ENCODE data around the gene LUZP1.

LUZP1 gene

DNA sequence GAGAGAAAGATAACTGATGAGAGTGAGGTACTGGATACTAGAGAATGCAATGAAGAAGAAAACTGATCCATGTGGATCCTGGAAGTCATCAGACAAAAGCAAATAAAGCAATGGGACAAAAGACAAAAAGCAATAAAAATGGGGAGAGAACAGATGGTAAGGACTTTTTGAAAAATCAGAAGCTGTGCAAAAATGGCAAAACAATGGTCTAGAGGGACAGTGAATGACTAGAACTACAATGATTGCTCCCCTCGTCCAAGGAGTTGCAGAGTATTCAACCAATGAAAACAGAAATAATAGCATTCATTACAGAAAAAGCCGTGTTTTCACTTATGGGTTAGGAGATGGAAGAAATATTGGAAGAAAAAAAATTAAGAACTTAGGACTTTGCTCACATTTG is 18.5 kb downstream of the LUZP1 start:
- no peak for DNase-seq

DNA sequence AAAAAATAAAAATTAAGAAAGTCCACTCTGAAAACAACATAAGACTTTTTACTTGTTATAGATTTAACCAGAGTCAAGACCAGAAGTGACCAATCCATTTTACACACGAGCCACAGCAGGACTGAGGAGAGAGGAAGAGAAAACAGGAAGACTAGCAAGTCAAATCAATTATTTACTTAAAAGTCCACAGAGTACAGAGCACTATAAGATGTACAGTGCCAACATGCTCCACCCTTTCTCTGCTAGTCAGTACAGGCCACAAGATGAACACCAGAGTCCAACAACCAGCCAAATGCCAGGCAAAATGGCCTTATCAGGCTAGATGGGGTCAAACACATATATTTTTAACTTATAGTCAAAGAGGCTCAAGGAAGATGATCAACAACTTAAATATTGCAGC is 19.5 kb downstream of the LUZP1 start:
- no peak for DNase-seq

DNA sequence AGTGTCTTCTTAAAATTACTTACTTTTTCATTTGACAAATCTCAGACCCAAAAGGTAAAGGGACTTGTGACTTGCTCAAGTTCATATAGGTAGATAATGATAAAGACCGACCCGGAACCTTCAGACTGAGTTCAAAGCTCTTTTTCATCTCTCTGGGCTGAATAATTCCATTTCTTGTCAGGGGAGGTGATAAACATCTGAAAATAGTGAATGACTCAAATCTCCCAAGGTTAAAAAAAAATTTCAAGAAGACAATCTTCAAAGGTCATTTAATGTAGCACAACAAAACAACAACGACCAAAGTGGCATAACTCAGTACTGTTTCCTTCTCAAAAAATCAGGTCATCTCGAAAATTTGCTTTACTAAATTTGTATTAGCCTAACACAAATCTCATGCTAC is 20.6 kb downstream of the LUZP1 start:
- no peak for DNase-seq

DNA sequence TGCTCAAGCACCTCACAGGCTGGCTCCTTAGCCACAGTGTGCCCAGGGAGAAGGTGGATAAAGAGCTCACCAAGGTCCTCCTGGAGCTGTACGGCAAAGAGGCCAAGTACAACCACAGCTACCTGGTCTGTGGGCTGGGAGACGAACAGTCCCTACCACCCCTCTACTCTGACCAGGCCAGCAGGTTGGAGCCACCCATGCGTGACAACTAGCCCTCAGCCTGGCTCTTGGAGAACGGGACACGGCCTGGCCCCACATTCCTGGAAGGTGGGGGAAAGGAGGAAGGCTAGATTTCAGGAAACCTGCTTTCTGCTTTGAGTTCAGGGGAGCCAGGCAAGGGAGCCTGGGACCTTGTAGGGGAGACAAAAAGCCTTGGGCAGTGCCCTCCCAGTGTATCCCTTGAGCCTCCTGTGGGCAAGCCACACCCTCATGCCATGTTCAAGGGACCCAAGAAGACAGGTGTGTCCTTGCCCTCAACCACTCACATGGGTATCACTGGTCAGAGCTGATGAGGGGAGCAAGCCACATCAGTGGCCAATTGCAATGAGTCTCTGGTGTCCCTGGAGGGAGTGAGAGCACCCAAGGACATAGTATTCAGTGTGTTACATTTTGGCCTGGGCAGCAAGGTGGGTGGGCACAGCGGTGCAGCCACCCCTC is 27.6 kb downstream of the LUZP1 start:
- DNase-seq: no peak

DNA sequence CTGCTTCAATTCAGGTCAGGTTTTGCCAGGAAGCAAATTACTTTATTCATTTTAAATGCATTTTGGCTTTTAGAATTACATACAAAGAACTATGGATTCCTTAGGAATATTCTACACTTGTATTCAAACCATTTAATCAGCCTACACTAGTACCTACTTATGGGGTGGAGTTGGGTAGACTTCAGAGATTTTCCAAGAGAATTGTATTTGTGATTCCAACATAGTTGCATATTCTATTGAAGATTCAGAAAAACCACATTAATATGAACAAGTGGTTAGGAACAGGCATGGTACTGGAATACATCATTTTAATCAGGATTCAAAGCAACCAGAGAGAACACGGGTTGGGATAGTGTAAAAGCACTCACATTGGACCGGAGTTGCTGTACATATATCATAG is 33.4 kb downstream of the LUZP1 start:
- no peak for DNase-seq

DNA sequence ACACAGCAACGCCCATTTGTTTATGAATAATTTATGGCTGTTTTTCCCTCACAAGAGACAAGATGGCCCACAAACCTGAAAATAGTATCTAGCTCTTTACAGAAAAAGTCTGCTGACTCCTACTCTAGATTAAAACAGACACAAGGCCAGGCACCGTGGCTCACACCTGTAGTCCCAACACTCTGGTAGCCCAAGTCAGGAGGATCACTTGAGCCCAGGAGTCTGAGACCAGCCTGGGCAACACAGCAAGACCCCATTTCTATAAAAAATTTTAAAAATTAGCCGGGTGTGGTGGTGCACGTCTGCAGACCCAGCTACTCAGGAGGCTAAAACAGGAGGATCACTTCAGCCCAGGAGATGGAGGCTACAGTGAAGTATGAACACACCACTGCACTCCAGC is 34.6 kb downstream of the LUZP1 start:
- no peak for DNase-seq

DNA sequence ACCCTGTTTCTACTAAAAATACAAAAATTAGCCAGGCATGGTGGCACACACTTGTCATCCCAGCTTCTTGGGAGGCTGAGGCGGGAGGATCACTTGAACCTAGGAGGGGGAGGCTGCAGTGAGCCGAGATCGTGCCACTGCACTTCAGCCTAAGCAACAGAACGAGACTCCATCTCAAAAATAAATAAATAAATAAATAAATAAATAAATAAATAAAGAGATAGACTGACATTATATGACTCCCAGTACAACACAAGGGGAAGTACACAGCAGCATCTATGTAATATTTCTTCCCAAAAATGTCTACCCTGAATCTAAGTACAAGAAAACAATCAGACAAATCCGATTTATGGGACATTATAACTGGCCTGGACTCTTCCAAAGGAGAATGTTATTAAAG is 35.1 kb downstream of the LUZP1 start:
- no peak for DNase-seq

DNA sequence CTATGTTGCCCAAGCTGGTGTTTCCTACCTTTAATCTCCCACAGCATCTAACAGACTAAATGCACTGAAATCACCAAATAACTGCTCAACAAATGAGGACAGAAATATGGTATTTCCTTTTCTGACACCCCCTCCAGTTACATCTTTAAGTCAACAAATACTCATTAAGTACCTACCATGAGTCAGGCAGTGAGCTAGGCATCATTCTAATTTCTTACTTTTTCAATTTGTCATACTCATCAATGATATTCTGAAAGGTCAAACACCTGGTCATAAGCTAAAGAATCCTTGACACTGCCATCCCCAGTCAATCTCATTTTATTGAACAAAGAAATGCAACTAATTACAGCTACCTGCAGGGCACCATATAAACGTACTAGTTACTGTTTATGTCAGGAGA is 36.6 kb downstream of the LUZP1 start:
- no peak for DNase-seq

DNA sequence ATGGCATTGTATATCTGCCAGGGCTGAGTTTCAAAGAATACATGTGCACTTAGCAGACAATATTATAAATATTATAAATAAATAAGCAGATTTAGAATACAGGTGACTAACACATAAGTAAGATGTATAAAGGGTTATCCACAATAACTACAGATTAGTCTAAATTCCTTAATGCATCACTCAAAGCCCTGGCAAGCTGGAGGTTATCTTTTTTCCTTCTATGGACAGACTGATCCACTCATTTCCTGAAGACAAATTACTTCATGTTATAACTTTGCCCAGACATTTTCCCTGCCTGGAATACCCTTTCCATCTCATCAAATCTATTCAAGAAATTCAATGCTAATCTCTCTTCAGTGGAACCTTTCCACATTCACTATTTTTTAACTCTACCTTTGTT is 38.8 kb downstream of the LUZP1 start:
- DNase-seq: no peak

DNA sequence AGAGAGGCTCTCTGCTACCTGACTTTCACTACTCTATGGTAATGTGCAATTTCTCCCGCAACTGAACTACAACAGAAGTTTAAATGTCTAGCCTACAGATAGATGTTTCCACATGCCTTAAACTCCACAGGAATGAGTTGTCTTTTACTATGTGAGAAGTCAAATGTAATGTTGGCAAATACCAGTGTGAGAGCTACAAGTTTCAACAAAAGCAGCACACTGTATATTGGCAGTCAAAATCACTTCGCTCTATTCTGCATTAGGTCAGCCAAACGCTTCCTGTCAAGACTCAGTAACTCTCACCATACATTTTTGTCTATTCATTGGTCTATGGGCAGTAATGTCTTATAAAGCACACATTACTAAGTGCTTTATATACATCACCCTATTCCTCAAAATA is 41.9 kb downstream of the LUZP1 start:
- DNase-seq: no peak

DNA sequence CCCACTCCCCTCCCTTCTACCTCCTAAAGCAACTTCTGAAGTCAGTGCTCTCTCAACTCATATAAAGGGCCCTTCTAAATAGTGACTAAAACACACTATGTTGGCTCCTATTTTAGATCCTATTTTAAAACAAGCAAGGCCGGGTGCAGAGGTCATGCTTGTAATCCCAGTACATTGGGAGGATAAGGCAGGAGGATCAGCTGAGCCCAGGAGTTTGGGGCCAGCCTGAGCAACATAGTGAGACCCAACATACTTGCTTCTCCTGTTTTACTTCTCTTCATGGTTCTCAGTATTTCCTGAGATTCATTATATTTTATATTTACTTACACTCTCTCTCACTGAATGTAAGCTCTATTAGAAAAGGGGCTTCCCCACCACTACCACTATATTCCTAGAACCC is 42.5 kb downstream of the LUZP1 start:
- no peak for DNase-seq

DNA sequence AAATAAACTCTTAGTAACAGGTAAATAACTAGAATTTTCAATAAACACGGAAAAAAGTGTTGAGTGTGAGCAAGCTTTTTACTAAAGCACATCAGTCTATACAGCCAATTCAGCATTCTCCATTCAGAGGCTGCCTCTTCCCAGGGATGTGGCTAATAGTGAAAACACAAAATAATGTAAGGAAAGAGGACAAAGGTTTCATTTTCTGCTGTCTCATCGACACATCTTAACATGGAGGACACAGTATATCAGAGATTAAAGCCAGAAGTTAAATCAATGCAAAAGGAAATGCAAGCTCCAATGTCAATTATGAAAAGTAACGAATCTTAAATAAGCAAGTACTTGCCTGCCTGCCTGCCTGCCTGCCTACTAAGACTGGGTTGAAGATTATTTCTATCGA is 43.2 kb downstream of the LUZP1 start:
- DNase-seq: no peak

DNA sequence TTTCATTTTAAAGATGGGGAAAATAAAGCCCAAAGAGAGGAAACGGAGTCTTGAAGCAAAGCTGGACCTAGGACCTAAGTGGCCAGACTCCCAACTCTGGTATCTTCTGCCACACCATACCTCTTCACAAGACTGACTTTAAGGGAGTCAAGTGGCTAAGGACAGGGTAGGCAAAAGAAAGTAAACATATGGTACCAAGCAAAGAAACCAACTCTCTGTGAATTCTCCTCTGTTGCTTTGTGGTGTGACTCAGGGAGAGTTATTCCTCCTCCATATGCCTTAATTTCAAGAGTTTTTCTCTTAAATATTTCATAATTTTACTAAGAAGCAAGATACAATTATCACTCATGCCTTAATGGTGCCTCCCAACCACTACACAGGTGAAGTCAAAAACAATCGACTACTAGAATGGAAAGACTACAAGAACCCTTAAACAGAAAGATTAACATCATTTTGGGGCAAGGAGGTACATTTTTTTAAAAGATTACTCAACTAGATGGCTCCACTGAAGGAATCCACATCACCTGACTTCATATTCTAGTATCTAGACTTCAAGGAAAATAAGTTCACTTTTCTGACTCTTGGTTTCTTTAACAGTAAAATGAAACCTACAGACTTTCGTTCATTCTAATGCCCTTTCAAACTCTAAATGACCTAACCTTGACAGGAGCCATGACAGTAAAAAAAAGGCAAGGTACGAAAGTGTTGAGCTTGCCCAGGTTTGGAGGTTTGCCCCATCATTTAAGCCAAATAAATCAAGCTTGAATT is 44.2 kb downstream of the LUZP1 start:
- no peak for DNase-seq

DNA sequence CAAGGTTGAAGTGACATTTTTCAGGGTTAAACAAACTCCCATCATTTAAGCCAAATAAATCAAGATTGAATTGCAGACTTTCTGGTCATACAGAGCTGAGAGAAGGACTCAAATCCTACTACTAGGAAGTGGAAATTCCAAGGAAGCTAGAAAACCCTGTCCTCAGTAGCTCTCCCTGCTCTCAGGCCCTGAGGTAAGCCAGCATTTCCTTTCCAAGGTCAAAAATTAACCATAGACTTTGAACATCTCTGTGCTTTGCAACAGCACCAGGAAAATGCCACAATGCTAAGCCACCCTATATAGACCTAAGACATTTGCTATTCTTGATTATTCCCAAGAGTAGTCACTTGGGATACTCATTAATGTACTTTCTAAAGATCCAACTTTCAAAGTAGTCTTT is 45.1 kb downstream of the LUZP1 start:
- no peak for DNase-seq

DNA sequence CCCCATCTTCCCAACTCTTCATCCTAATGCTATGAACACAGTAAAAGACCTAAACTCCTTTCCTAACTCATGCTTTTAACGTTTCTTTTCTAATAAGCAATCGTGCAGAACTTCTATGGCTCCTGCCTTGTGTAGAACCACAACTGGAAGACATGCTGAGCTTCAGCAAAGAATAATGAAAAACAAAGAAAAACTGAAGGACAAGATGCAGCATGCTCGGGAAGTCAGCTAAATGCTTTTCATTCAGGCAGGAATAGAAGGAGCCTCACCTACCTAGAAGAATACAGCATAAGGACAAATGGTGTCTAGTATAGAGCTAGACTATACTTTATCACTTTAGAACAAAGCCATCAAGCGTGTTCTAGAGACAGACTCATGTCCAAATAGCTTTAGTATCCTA is 45.9 kb downstream of the LUZP1 start:
- no peak for DNase-seq

DNA sequence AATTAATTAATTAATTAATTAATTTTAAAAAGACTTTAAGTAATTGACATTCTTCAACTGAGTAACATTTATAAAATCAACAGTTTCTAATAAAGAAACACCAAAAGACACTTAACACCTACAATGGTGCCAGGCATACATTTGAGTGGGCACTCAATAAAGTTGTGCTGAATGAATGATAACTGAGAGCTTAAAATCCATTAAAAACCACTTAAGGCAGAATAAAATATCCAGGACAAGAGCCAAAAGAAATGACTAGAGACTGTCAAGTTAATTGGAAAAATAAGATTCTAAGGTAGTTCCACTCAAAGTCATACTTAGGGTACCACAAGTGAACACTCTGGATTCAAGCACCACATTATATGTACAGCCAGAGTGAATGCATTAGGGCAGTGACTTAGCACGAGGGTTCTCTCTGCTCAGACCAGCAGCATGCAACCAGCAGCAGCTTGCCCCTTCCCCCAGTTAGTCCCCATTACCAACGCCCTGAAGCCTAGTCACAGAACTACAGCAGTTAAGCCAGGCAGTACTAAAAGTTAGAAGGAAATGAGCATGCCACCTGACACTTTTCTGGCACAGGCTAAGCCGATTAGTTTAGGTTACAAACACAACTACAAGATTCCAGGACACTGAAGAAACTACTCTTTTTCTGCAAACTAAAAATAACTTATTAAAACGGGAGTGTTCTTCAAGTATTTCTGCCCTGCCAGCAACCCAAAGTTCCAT is 46.5 kb downstream of the LUZP1 start:
- no peak for DNase-seq

DNA sequence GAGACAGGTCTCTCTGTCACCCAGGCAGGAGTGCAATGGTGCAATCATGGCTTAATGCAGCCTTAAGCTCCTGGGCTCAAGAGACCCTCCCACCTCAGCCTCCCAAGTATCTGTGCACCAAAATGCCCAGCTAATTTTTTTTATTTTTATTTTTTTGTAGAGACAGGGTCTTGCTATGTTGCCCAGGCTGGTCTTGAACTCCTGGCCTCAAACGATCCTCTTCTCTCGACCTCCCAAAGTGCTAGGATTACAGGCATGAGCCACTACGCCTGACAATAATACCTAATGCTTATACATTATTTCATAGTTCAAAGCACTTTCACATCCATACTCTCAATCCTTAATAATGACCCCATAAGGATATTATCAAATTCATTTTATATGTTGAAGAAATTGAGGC is 48.3 kb downstream of the LUZP1 start:
- no peak for DNase-seq

DNA sequence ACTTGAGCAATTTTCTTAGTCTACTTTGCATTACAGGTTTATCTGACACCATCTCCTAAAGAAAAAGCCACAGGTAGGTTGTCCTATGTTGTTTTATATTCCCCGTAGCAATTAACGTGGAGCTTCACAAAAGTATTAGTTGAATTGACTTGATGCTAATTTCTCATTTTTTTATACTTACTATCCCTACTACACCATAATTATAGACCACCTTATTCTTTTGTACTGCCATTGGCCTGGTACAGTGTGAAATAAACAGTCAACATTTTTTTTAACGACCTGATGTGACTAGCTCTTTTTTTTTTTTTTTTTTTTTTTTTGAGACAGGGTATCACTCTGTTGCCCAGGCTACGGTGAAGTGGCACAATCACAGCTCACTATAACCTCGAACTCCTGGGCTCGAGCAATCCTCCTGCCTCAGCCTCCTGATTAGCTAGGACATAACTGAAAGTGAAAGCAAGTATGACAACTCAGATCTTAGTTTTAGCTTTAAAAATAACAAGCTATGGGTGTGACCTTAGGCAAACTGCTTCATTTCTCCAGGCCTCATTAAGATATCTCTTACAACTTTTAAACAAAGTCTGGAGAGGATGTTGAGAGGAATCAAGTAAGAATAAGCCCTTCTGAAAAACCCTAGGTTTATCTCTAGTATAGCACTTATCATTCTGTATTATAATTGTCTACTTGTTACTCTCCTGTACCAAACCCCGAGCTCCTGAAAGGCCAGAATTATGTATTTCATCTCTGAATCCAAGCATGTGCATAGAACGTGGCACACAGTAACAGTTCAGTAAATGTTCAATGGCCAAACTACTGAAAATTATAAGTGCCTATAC is 49.5 kb downstream of the LUZP1 start:
- no peak for DNase-seq

DNA sequence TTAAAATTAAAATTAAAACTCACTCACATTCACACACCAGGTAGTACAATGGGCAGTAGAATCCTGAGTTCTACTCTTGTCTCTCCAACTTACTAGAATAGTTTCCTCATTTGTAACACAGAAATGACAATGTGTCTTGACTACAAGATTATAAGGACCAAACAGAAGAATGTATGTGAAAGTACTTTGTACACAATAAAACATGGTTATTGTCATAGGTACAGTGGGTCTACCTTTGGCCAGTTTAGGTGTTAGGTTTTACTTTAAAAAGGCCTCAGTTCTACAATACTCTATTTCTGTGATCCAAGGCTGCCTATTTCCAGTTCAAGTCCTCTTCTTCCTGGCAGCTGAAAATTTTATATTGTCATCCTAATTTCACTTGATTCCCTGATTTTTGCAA is 50.2 kb downstream of the LUZP1 start:
- no peak for DNase-seq

DNA sequence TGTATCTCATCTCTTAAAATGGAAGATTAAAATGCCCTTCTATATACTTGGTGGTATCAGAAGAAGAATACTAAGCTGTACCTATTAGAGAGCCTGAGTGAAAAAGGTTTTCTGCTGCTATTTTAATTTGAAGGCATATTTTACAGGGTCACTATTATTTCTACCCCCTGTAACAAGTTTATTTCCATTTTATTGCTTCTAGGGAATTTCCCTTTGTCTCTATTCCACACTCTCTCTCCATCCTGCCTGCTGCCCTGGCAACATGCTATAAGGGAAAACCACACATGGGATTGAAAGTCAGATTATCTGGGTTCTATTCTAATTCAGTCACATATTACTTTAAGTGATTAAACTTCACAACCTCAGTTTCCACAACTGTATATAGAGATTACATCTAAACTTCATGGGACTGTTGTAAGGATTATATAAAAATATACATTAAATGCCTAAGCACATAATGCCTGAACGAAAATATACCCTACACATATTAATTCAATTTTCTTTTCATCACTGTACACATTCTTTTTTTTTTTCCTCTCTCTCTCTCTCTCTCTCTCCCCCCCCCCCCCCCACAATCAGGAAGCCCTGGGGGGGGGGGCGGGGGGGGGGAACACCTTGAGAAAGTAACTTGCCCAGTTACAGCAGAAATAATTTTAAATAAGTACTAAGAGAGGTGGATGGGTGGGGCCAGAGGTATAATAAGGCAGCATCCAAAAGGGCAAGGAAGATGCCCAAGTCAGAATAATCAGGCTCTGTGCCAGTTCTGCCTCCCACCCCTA is 51.5 kb downstream of the LUZP1 start:
- DNase-seq: no peak

DNA sequence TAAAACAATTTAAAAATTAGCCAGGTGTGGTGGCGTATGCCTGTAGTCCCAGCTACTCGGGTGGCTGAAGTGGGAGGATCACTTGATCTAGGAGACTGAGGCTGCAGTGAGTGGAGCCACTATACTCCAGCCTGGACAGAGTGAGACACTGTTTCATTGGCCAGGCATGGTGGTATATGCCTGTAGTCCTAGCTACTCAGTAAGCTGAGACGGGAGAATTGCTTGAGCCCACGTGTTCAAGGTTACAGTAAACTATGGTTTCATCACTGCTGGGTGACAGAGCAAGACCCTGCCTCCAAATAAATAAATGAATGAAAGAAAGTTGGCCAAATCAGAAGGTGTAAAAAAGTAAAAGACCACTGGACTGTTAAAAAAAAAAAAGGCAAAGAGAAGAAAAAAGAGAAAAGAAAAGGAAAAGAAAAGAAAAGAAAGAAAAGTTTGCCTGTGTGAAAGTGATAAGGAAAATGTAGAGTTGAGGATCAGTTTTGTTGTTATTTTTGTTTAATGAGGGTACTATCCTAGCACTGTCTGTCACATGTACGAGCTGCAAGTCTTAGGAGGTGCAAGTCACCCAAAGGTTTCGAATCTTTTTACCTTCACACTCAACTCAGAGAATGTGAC is 52.3 kb downstream of the LUZP1 start:
- no peak for DNase-seq
